Mesothelial cell of epicardium (in vitro differentiated cells): ENCODE measurements around the gene PRMT3. TPM values are rescaled to one million over a fixed set of nuclear protein-coding genes. Genes with fewer than 3 reads are reported as not detected.

Experiments used
- DNase-seq, 2 experiments: peaks; one replicate each; pipeline ENCODE4 v3.0.0; 2021; ENCODE audit warnings: low spot score in 2 of 2; ENCODE audit not compliant: unreplicated experiment in 2 of 2
- H3K27ac Mint-ChIP-seq: 2 replicates; pipeline ENCODE4 v1.8.0; 2021; ENCODE audit warnings: mixed read lengths
- H3K27me3 Mint-ChIP-seq: 2 replicates; pipeline ENCODE4 v1.8.0; 2021; ENCODE audit warnings: low read depth, mixed read lengths
- H3K36me3 Mint-ChIP-seq: 2 replicates; pipeline ENCODE4 v1.8.0; 2021; ENCODE audit warnings: mixed read lengths
- H3K4me1 Mint-ChIP-seq: 2 replicates; pipeline ENCODE4 v1.8.0; 2021; ENCODE audit warnings: mixed read lengths
- H3K4me3 Mint-ChIP-seq: 2 replicates; pipeline ENCODE4 v1.8.0; 2021; ENCODE audit warnings: mild to moderate bottlenecking, moderate library complexity, mixed read lengths
- H3K9me3 Mint-ChIP-seq: 2 replicates; pipeline ENCODE4 v1.8.0; 2021; ENCODE audit warnings: mixed read lengths
- CTCF ChIP-seq: fragments of 200-600 bp; sonication (generic); IDR thresholded peaks from one replicate; pipeline ENCODE4 v1.5.0; 2021; ENCODE audit warnings: antibody characterized with exemption; ENCODE audit not compliant: unreplicated experiment
- total RNA-seq: library from RNA; stranded (reverse); gene quantifications from 3 replicates; pipeline ENCODE4 v1.2.1, GENCODE V29; 2021

Gene PRMT3
- total RNA-seq, 1 donor from 2014 or later, result 19.2 TPM

- DNase-seq, result no peak
- Mint-ChIP-seq H3K9me3 (no peaks in the 10 kb centered on the region), H3K36me3 (peaks cover 18% of the 10 kb centered on the region), H3K4me3 (no peak overlapping the region), H3K27ac (no peak overlapping the region), H3K27me3 (no peaks in the 10 kb centered on the region), H3K4me1 (no peaks in the 10 kb centered on the region)
- TF ChIP-seq CTCF, result no peak
Measured at GRCh38 chr11:20407344-20407743, 19.8 kb downstream of the PRMT3 start.

GRCh38 chr11:20415432-20415831, 27.9 kb downstream of the PRMT3 start:
- DNase-seq, result no peak
- TF ChIP-seq CTCF, result no peak
- no peak overlapping the region for H3K4me3 Mint-ChIP-seq

GRCh38 chr11:20417771-20418170, 30.3 kb downstream of the PRMT3 start:
- peaks cover 6% of the 10 kb centered on the region for H3K4me1 Mint-ChIP-seq

More at GRCh38 chr11:20415432-20415831, 27.9 kb downstream of the PRMT3 start:
- Mint-ChIP-seq H3K9me3 (no peaks in the 10 kb centered on the region), H3K4me1 (peaks cover 6% of the 10 kb centered on the region), H3K27ac (no peak overlapping the region), H3K27me3 (no peaks in the 10 kb centered on the region), H3K36me3 (peaks cover 18% of the 10 kb centered on the region)

GRCh38 chr11:20421946-20422345, 34.4 kb downstream of the PRMT3 start:
- no peak overlapping the region for H3K4me3 Mint-ChIP-seq
- no peaks in the 10 kb centered on the region for H3K27me3 Mint-ChIP-seq
- H3K36me3 Mint-ChIP-seq, result peaks cover 21% of the 10 kb centered on the region
- TF ChIP-seq CTCF, result no peak
- H3K4me1 Mint-ChIP-seq, result peaks cover 6% of the 10 kb centered on the region
- H3K27ac Mint-ChIP-seq, result no peak overlapping the region
- DNase-seq, result no peak
- no peaks in the 10 kb centered on the region for H3K9me3 Mint-ChIP-seq

More at GRCh38 chr11:20417771-20418170, 30.3 kb downstream of the PRMT3 start:
- TF ChIP-seq CTCF, result no peak
- H3K4me3 Mint-ChIP-seq, result no peak overlapping the region
- H3K9me3 Mint-ChIP-seq, result no peaks in the 10 kb centered on the region
- no peaks in the 10 kb centered on the region for H3K27me3 Mint-ChIP-seq
- peaks cover 24% of the 10 kb centered on the region for H3K36me3 Mint-ChIP-seq
- DNase-seq, result no peak
- H3K27ac Mint-ChIP-seq, result no peak overlapping the region

- Mint-ChIP-seq H3K27ac (no peak overlapping the region), H3K4me1 (no peaks in the 10 kb centered on the region), H3K27me3 (no peaks in the 10 kb centered on the region), H3K4me3 (no peak overlapping the region), H3K9me3 (no peaks in the 10 kb centered on the region), H3K36me3 (peaks cover 12% of the 10 kb centered on the region)
- DNase-seq, result no peak
- no peak for TF ChIP-seq CTCF
Measured at GRCh38 chr11:20429216-20429615, 41.7 kb downstream of the PRMT3 start.

GRCh38 chr11:20438637-20439036, 51.1 kb downstream of the PRMT3 start:
- Mint-ChIP-seq H3K36me3 (peaks cover 29% of the 10 kb centered on the region), H3K9me3 (no peaks in the 10 kb centered on the region), H3K4me1 (no peaks in the 10 kb centered on the region), H3K4me3 (no peak overlapping the region), H3K27me3 (no peaks in the 10 kb centered on the region), H3K27ac (no peak overlapping the region)
- DNase-seq, result no peak
- TF ChIP-seq CTCF, result no peak
